GM12878 (cell line): Measurements from ENCODE around the gene TBCD.

Source experiments
- CHD4 ChIP-seq: fragments of 200-600 bp; sonication (generic); IDR thresholded peaks from 2 replicates; pipeline ENCODE4 v1.6.1; 2016; ENCODE audit warnings: mild to moderate bottlenecking
- EGR1 ChIP-seq, 2 experiments: IDR thresholded peaks; 1 replicate in 1 of 2; 2 replicates in 1 of 2; pipeline ENCODE4 v1.6.1; 2011 to 2012; ENCODE audit warnings: low read depth in 2 of 2, low read length in 2 of 2, borderline replicate concordance in 1 of 2, mild to moderate bottlenecking in 1 of 2, moderate library complexity in 1 of 2
- EZH2 ChIP-seq: IDR thresholded peaks from 2 replicates; pipeline ENCODE4 v1.6.1; 2012; ENCODE audit warnings: low read depth, mild to moderate bottlenecking, control low read depth, inconsistent platforms, low read length, borderline replicate concordance; ENCODE audit not compliant: control insufficient read depth
- MYC ChIP-seq: IDR thresholded peaks from 2 replicates; pipeline ENCODE4 v1.6.1; 2011; ENCODE audit warnings: mild to moderate bottlenecking, low read length, moderate library complexity, inconsistent platforms; ENCODE audit not compliant: insufficient read depth, insufficient replicate concordance, insufficient read length, severe bottlenecking
- PAX8 ChIP-seq: fragments of 450-650 bp; IDR thresholded peaks from 2 replicates; pipeline ENCODE4 v1.6.1; 2017; ENCODE audit warnings: mild to moderate bottlenecking, moderate library complexity
- POLR2A ChIP-seq: IDR thresholded peaks from 2 replicates; pipeline ENCODE4 v1.6.1; 2011; ENCODE audit warnings: low read depth, mild to moderate bottlenecking, low read length
- SMARCA5 ChIP-seq: fragments of 450-650 bp; IDR thresholded peaks from 2 replicates; pipeline ENCODE4 v1.6.1; 2017; ENCODE audit warnings: mild to moderate bottlenecking
- SMC3 ChIP-seq: IDR thresholded peaks from 2 replicates; pipeline ENCODE4 v1.6.1; 2011; ENCODE audit warnings: low read length, improper control_type of control experiment, borderline replicate concordance
- SUZ12 ChIP-seq: fragments of 200-600 bp; sonication (generic); IDR thresholded peaks from one replicate; pipeline ENCODE4 v1.6.1; 2018; ENCODE audit warnings: antibody characterized with exemption, mild to moderate bottlenecking; ENCODE audit not compliant: unreplicated experiment
- YY1 ChIP-seq: IDR thresholded peaks from 2 replicates; pipeline ENCODE4 v1.6.1; 2011; ENCODE audit warnings: low read depth, mild to moderate bottlenecking, low read length
- TF ChIP-seq, protein P1 (sequence below), 3 experiments: IDR thresholded peaks in 2 of 3; conservative IDR thresholded peaks in 1 of 3; 2 replicates each; pipeline ENCODE4 v1.5.1; 2011; ENCODE audit warnings: low read depth in 3 of 3, low read length in 3 of 3, mild to moderate bottlenecking in 3 of 3, control low read depth in 2 of 3, moderate library complexity in 2 of 3, inconsistent platforms in 1 of 3, mixed read lengths in 1 of 3; ENCODE audit not compliant: control insufficient read depth in 2 of 3, insufficient read depth in 1 of 3; ENCODE audit errors: extremely low read depth in 1 of 3
- TF ChIP-seq, protein P2 (sequence below): IDR thresholded peaks from 2 replicates; pipeline ENCODE4 v1.6.1; 2011; ENCODE audit warnings: low read depth, low read length, improper control_type of control experiment, borderline replicate concordance
- TF ChIP-seq, protein P3 (sequence below): fragments of 450-650 bp; formaldehyde crosslinking; IDR thresholded peaks from 2 replicates; pipeline ENCODE4 v1.5.0; 2022; ENCODE audit warnings: mild to moderate bottlenecking, missing genetic modification characterization
- TF ChIP-seq, protein P4 (sequence below): IDR thresholded peaks from 2 replicates; pipeline ENCODE4 v1.6.1; 2011; ENCODE audit warnings: borderline replicate concordance, low read depth, mild to moderate bottlenecking, moderate library complexity, mixed read lengths, low read length; ENCODE audit not compliant: insufficient read depth; ENCODE audit errors: extremely low read length

DNA sequence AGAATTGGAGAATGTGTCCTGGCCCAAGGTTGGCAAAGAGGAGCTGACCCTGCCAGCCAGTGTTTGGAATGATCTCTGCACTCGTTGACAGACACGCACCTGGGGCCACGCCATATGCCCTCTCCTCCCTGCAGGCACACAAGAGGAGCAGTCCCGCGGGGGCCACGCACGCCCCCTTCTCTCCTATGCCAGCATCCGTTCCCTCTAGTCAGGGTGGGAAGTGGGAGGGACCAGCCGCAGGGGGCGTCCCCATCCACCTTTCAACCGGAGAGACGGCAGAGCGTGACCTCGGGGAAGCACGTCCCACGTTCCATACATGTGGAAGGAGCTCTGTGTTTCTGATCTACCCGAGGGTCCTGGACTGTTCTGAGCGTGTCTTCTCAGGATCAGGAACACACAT is 174.9 kb downstream of the TBCD start:
- TF ChIP-seq SMC3 (no peak), YY1 (no peak), EGR1 (IDR thresholded peaks at IDR 0.05; ENCODE audit: borderline replicate concordance in 1 of 2, low read depth in 2 of 2, low read length in 2 of 2) (no peak), EZH2 (no peak), SUZ12 (no peak), SMARCA5 (no peak), MYC (no peak), PAX8 (no peak), CHD4 (no peak), POLR2A (no peak)
- TF ChIP-seq, protein P1, sequence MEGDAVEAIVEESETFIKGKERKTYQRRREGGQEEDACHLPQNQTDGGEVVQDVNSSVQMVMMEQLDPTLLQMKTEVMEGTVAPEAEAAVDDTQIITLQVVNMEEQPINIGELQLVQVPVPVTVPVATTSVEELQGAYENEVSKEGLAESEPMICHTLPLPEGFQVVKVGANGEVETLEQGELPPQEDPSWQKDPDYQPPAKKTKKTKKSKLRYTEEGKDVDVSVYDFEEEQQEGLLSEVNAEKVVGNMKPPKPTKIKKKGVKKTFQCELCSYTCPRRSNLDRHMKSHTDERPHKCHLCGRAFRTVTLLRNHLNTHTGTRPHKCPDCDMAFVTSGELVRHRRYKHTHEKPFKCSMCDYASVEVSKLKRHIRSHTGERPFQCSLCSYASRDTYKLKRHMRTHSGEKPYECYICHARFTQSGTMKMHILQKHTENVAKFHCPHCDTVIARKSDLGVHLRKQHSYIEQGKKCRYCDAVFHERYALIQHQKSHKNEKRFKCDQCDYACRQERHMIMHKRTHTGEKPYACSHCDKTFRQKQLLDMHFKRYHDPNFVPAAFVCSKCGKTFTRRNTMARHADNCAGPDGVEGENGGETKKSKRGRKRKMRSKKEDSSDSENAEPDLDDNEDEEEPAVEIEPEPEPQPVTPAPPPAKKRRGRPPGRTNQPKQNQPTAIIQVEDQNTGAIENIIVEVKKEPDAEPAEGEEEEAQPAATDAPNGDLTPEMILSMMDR (IDR thresholded peaks at IDR 0.05 in 2 of 3, conservative IDR thresholded peaks at IDR 0.05 in 1 of 3; ENCODE audit: control insufficient read depth in 2 of 3, extremely low read depth in 1 of 3, insufficient read depth in 1 of 3, low read depth in 3 of 3, low read length in 3 of 3): no peak
- TF ChIP-seq, protein P2, sequence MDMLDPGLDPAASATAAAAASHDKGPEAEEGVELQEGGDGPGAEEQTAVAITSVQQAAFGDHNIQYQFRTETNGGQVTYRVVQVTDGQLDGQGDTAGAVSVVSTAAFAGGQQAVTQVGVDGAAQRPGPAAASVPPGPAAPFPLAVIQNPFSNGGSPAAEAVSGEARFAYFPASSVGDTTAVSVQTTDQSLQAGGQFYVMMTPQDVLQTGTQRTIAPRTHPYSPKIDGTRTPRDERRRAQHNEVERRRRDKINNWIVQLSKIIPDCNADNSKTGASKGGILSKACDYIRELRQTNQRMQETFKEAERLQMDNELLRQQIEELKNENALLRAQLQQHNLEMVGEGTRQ: no peak
- TF ChIP-seq, protein P3, sequence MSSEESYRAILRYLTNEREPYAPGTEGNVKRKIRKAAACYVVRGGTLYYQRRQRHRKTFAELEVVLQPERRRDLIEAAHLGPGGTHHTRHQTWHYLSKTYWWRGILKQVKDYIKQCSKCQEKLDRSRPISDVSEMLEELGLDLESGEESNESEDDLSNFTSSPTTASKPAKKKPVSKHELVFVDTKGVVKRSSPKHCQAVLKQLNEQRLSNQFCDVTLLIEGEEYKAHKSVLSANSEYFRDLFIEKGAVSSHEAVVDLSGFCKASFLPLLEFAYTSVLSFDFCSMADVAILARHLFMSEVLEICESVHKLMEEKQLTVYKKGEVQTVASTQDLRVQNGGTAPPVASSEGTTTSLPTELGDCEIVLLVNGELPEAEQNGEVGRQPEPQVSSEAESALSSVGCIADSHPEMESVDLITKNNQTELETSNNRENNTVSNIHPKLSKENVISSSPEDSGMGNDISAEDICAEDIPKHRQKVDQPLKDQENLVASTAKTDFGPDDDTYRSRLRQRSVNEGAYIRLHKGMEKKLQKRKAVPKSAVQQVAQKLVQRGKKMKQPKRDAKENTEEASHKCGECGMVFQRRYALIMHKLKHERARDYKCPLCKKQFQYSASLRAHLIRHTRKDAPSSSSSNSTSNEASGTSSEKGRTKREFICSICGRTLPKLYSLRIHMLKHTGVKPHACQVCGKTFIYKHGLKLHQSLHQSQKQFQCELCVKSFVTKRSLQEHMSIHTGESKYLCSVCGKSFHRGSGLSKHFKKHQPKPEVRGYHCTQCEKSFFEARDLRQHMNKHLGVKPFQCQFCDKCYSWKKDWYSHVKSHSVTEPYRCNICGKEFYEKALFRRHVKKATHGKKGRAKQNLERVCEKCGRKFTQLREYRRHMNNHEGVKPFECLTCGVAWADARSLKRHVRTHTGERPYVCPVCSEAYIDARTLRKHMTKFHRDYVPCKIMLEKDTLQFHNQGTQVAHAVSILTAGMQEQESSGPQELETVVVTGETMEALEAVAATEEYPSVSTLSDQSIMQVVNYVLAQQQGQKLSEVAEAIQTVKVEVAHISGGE (CRISPR knock-in tag): no peak
- TF ChIP-seq, protein P4, sequence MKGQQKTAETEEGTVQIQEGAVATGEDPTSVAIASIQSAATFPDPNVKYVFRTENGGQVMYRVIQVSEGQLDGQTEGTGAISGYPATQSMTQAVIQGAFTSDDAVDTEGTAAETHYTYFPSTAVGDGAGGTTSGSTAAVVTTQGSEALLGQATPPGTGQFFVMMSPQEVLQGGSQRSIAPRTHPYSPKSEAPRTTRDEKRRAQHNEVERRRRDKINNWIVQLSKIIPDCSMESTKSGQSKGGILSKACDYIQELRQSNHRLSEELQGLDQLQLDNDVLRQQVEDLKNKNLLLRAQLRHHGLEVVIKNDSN: no peak
